Measurements from ENCODE around the gene ZNRF1.
"Not testable (repeated sequence)": the region's sequence is repeated elsewhere in the genome, so short reads cannot be mapped to it uniquely, and the experiment has no call there.

ZNRF1 gene

DNA sequence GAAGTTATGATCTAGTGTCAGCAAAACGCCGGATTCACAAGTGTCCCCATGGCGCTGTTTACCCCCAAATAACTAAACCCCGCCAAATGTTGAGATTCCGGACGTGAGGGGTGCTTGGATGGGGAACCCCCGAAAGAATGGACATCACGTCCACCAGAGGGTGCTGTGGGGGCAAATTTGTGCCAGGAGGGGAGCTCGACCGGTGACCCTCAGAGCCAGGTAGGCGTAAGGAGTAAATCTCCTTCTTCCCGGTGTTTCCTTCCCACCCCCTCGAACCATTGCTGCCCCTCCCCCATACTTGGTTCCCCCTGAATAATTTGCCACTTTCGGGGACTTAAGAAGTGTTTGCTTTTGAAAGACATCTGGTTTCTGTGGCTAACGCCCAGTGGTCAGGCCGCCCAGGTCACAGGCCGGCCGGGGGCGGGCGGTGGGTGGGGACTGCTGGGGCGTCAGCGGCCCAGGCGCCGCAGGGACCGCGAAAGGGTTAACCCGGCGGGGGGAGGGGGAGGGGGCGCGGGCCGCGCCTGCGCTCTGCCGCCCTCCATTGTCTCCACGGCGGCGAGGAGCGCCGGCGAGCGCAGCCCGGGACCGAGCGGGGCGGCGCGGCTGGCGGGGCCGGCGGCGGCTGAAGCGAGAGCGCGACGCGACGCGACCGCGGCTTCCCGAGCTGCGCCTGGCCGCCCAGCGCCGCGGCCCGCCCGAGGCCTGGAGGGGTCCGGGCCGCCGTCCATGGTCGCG, at the start of gene ZNRF1:
ZNRF1 (plus strand) TSS at position 544 of the 738 bp plus-strand sequence. CDS start 648 bp downstream, outside the sequence.
- DNase-seq: peak in 47 of 56 donors; percentile 6 to 83 (median 66)

DNA sequence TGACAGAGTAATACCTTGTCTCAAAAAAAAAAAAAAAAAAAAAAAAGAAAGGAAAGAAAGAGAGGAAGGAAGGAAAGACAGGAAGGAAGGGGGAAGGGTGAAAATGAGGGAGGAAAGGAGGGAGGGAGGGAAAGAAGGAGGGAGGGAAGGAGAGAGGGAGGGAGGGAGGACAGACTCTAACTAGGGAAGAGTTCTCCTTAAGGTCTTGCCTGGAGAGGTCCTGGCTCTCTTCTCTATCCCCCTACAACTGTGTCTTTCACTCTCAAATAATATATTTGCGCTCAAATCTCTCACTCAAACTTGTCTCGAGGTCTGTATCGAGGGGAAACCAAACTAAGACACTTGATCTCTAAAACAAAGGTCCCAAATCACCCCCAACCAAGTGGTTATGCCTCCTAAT, 49.5 kb upstream of the ZNRF1 start:
- DNase-seq: no peak

DNA sequence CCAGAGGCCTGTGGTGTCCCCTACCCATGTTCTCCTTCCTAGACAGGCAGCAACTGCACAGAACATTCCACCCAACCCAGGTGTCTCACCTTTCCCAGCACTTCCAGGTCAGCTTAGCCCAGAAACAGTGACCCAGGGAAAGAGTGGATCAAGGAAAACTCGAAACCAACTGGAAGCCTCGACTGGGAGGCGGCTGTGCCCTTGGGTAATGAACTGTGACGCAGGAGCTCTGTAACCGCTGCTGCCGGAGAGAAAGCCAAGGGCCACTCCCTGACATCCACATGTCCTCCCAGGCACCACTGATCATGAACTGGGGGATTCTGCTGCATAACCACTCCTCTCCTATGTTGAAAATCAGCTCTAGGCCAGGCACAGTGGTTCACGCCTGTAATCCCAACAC, 48.3 kb upstream of the ZNRF1 start:
- no peak for DNase-seq

DNA sequence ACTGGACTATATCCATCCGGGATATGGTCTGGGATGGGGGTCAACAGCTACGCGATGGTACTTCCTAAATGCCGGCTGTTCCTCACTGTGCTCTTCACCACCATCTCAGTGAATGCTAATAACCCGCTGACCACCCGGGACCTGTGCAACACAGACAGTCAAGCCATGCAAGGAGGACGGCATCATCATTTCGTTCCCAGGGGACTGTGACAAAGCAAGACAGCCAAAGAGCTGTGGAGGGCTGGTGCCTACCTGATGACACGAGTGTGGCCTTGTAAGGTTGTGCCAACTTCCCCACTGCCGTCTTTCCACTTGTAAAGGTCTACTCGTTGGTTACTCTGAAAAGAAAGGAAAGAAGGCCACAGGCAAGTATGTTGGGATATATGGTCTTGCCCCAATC, 47.6 kb upstream of the ZNRF1 start:
- no peak for DNase-seq

DNA sequence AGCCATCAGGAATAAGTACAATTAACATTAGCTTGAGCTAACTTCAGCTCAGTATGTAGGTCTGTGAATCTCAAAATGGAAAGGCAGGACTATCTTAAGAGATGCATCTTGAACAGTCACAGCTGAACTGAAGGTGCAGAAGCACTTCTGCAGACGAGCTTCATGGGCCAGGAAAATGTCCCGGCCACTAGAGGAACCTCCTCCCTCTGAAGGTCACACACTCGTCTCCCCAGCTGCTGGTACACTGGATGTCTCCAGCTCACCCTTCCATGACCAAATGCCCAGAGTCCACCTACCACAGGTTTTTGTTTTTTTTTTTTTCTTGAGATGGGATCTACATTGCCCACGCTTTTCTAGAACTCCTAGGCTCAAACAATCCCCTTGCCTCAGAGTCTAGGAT, 47.1 kb upstream of the ZNRF1 start:
- DNase-seq: no peak

DNA sequence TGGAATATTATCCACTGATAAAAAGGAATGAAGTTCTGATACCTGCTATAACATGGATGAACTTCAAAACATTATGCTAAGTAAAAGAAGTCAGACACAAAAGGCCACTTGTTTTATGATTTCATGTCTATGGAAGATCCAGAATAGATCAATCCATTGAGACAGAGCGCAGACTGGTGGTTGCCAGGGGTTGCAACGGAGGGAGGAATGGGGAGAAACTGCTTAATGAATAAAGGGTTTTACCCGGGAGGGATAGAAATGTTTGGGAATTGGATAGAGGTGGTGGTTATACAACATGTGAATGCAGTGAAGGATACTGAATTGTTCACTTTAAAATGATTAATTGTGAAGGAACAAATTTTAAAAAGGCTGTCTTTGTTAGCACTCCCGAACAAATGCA, 44.1 kb upstream of the ZNRF1 start:
- peak in 21 of 56 donors; percentile 1 to 29 (median 9) for DNase-seq

DNA sequence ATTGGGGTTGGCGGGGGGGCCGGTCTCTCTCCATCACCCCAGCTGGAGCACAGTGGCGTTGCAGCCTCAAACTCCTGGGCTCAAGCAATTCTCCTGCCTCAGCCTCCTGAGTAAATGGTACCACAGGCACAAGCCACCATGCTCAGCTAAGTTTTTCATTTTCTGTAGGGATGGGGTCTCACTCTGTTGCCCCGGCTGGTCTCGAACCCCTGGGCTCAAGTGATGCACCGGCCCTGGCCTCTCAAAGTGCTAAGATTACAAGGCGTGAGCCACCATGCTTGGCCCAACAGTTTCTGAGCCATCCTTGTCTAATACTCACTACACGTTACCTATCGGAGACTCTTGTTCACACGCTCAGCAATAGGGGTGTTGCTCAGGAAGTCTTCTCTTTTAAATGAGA, 25.5 kb upstream of the ZNRF1 start:
- DNase-seq: no peak

DNA sequence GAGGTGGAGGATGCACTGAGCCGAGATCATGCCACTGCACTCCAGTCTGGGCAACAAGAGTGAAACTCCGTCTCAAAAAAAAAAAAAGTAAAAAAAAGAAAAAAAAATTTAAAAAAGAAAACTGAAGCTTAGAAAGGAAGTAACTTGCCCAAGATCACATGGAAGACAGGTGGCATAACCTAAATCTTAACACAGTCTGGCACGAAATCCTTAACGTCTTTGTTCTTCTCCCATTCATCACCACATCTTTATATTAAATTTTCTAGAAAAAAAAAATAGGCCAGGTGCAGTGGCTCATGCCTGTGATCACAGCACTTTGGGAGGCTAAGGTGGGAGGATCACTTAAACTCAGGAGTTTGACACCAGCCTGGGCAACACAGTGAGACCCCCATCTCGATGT, 23.2 kb upstream of the ZNRF1 start:
- no peak for DNase-seq

DNA sequence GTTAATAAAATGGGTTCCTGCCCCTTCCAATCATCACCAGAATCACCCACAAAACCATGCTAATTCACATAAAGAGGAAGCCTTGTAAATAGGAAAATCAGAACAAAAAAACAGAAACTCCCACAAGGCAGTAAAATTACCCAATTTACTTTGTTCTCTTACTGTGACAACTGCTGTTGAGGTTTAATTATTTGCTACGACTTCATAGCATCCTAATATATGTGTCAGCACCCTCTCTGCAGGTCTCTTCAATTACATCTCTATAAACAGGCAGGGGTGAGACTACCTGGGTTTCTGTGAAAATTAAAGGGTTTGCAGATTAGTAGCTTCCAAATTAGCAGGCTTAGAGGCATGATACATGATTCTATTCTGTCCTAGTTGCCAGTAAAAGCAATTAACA, 16.6 kb upstream of the ZNRF1 start:
- DNase-seq: no peak

DNA sequence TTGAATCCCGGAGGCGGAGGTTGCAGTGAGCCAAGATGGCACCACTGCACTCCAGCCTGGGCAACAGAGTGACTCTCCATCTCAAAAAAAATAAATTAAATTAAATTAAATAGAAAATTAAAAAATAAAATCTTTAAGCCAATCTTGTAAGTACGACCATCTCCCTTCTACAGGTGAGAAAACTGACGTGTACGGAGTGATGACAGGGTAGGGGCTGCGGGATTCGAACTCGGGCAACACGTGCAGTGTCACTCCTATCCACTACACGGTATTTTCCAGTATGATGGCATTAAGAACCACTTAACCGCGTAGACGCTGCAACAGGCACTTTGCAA, 14.7 kb upstream of the ZNRF1 start:
- DNase-seq: no peak

DNA sequence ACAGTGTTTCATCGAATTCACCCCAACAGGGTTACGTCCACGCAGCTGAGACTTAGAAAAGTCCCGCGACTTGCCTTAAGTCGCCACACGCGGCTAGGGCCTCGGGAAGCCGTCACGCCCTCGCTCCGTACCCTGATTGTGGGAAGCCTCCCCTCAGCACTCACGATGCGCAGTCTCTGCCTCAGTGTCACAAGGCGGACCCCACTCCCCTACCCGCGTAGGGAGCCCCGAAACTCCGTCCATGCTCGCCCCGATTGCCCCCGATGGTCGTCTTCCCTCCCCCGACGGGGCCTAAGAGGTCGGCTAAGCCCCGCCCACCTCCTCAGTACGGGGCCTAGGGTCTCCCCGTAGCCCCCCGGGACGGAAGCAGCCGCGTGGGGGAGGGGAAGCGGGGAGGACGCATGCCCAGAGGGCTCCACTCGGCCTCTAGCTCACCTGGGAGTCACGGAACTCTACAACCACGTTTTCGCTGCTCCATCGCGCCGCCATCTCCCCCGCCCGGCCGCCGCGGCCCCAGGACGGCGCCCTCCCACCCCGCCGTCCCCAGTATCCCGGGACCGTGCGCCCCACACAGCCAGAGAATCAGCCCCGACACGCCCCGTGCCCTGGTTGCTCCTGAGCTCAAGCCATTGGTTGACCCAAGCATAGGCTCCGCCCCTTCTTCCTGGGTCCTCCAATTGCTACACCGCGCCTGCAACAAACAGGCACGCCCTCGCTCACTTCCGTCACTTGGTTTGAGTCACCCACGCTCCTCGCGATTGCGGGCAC, 14.1 kb upstream of the ZNRF1 start, which contains the start of gene WDR59:
WDR59 (minus strand) TSS at position 595 of the 768 bp plus-strand sequence; CDS start at position 489, 106 bp downstream.
- peak; percentile 48 to 99 (median 97) for DNase-seq

DNA sequence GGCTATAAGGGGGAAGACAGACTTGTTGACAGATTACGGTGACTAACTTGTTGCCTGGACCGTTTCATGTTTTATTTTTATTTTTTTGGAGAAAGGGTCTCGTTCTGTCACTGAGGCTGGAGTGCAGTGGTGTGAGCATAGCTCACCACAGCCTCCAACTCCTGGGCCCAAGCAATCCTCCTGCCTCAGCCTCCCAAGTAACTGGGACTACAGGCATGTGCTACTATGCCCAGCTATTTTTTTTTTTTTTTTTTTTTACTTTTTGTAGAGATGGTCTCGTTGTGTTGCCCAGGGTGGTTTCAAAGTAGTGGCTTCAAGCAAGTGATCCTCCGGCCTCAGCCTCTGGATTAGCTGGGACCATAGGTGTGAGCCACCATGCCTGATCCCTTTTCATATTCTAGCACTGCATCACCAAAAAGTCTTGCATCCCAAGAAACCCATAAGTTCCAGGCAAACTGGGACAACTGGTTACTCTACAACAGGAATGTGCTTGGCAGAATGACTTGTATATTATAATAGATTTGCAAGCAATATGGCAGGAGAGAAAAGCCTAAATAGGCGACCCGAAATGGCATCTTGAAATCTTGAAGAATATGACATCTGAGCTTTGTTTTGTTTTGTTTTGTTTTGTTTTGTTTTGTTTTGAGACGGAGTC, 11.7 kb upstream of the ZNRF1 start:
- no peak for DNase-seq

DNA sequence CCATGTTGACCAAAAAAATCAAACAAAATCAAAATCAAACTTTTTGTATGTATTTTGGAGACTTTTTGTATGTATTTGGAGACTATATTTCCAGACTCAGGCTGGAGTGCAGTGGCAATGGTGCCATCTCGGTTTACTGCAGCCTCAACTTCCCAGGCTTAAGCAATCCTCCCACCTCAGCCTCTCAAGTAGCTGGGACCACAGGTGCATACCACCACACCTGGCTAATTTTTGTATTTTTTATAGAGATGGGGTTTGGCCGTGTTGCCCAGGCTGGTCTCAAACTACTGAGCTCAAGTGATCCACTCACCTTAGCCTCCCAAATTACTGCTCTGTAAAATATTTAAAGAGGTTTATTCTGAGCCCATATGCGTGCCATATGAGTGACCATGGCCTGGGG, 9.0 kb upstream of the ZNRF1 start:
- not testable (repeated sequence) for DNase-seq

DNA sequence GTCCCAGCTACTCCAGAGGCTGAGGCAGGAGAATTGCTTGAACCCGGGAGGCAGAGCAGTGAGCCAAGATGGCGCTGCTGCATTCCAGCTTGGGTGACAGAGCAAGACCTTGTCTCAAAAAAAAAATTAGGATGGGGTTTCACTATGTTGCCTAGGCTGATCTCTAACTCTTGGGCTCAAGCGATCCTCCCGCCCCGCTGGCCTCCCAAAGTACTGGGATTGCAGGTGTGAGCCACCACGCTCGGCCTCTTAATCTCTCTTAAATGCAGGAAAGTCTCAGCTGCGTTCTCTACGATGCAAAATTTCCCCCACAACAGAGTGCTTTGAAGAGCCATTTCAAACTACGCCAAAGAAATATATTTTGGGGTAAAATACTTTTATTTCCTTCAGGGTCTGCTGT, 8.0 kb upstream of the ZNRF1 start:
- no peak for DNase-seq

DNA sequence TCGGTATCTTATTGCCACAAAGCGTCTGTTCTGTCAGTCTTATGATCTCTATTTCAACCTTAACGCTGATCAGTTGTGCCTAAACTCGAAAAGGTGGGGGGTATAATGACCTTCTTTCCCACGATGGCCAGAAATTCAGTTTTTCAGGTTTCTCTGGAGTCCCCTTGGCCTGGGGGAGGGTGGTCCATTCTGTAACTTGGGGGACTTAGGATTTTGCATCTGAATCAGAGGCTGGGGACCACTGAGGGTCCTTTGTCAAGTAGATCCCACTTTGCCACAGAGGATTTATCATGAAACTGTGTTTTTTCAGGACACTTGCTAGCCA, 7.6 kb upstream of the ZNRF1 start:
- DNase-seq: no peak

DNA sequence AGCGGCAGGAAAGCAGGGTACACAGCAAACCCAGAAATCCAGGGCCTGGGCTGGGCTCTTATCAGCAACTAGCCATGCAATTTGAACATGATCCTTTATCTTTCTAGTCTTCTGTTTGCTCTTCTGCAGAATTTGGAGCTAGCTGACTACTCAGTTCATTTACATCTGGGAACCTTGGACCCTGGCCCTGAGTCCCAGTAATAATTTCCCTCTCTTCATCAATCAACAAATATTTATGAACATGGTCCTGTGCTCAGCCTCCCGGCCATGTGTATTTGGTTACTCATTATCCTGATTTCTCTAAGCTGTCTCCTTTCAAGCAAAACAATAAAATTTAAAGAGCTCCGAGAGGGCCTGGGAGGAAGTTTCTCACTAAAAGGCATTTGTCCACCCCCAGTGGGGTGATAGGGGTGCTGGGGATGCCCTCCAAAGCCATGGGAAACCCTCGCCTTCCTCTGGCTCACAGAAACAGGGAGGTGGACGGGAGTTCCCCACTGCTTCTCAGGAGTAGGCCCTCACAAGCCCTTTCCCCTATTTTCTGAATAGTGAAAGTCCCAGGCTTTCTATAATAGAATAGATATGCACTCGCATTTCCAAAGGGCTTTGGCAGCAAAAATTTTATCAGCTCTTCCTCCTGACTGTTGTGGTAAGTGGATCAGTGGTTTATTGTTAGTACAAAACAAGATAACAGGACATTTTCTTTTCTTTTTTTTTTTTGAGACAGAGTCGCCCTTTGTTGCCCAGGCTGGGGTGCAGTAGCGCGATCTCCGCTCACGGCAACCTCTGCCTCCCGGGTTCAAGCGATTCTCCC, 7.0 kb upstream of the ZNRF1 start:
- peak in 1 of 56 donors; percentile 1 for DNase-seq

DNA sequence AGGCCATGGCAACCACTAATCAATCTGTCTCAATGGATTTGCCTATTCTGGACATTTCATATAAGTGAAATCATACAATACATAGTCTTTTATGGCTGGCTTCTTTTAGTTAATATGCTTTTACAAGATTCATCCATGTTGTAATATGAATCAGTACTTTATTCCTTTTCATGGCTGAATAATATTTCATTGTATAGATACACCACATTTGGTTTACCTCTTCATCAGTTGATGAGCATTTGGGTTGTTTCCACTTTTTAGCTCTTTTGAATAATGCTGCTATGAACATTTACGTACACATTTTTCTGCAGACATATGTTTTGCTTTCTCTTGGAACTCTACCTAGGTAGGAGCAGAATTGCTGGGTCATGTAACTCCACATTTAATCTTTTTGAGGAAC, 2.8 kb upstream of the ZNRF1 start:
- DNase-seq: no peak

DNA sequence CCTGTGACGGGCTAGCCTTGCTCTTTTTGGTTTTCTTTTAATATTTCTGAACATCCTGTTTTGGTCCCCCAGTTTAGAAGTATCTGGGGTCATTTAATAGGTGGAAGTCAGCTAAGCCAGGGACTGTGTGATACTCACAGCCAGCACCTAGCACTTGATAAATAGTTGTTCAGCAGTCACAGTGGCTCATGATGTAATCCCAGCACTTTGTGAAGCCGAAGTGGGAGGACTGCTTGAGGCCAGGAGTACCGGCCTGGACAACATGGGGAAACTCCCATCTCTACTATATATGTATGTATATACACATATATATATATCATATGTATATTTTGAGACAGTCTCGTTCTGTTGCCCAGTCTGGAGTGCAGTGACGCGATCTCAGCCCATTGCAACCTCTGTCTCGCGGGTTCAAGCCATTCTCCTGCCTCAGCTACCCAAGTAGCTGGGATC, 1.8 kb upstream of the ZNRF1 start:
- DNase-seq: no peak

DNA sequence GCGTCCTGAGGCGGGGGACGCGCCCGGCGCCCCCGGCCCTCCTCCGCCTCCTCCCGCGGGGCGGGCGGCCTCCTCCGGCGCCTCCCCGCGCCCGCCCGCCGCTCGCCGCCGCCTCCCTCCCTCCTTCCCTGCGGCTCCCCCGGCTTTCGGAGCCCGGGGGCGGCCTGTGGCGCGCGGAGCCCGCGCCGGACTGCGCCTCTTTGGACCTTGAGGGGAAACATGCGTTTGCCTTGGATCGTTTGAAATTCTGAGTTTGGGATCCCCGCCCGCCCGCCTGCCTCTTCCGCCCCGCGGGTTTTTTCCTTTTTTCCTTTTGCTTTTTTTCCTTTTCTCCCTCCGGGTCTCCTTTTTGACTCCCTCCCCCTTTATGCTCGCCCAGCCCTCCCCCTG, 390 bp downstream of the ZNRF1 start:
- peak in 22 of 56 donors; percentile 9 to 67 (median 44) for DNase-seq

DNA sequence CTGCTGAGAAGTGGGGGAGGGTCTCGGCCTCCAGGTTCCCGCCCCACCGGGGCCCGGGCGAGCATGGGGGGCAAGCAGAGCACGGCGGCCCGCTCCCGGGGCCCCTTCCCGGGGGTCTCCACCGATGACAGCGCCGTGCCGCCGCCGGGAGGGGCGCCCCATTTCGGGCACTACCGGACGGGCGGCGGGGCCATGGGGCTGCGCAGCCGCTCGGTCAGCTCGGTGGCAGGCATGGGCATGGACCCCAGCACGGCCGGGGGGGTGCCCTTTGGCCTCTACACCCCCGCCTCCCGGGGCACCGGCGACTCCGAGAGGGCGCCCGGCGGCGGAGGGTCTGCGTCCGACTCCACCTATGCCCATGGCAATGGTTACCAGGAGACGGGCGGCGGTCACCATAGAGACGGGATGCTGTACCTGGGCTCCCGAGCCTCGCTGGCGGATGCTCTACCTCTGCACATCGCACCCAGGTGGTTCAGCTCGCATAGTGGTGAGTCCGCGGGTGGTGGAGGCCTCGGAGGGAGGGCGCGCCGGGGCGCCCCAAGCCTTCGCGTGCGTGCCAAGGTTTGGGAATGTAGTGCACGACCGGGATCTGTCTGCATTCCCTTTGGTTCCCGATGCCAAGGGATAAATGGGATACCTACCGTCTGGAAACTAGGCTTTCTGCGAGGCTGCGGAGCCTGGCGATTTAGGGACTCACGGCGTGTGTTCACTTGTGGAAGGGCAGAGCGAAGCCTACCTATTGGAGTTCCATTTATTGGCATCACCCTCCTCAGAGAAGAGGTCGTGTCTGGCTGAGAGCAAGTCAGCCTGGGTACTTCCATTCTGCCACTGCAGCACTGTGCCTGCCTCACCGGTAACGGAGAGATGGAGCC, 1.0 kb downstream of the ZNRF1 start:
- peak in 29 of 56 donors; percentile 9 to 62 (median 34) for DNase-seq
